AG04449 (cell line): ENCODE results near the gene WDR31.

Experiments used
- CTCF ChIA-PET: fragments of 350-600 bp; formaldehyde crosslinking; extraction: SDS; loops from one replicate; lab custom pipeline; 2021; ENCODE audit warnings: antibody characterized with exemption; lab: Yijun Ruan, JAX
- POLR2A ChIA-PET: fragments of 400-600, 350-600 bp; formaldehyde crosslinking; extraction: SDS; loops from one replicate; lab custom pipeline; 2020; ENCODE audit warnings: antibody characterized with exemption, inconsistent platforms; lab: Yijun Ruan, JAX
- DNase-seq: peaks from one replicate; pipeline ENCODE4 v3.0.0-alpha.2; 2010; ENCODE audit warnings: low read depth, low spot score
- H3K4me3 ChIP-seq: 2 replicates; pipeline ENCODE4 v1.5.1; 2011; ENCODE audit warnings: low read depth, mild to moderate bottlenecking, control low read depth, low read length
- CTCF ChIP-seq: IDR thresholded peaks from one replicate; pipeline ENCODE4 v1.5.1; 2011; ENCODE audit warnings: mild to moderate bottlenecking, moderate library complexity, low read length, control low read depth, inconsistent platforms; ENCODE audit not compliant: insufficient read depth; ENCODE audit errors: missing control alignments

The WDR31 gene

GRCh38 chr9:113315231-113315630 lies 24.8 kb downstream of the WDR31 start:
- CTCF ChIA-PET, result interaction anchor here (1.4 to 1.5 kb wide), 3 partner anchors 7 to 86 kb away, joined by 3 read pairs; partner anchors contain the start of genes ALAD and CDC26
- no peak overlapping the region for H3K4me3 ChIP-seq
- POLR2A ChIA-PET, result no interaction called here
- DNase-seq, result no peak
- TF ChIP-seq CTCF, result no peak

- ChIA-PET CTCF (interaction anchor here (0.6 to 7.0 kb wide), 2 partner anchors 77 to 93 kb away, joined by 3 to 132 read pairs; partner anchors contain the start of genes C9orf43 and POLE3), POLR2A (no interaction called here)
- TF ChIP-seq CTCF, result no peak
- no peak overlapping the region for H3K4me3 ChIP-seq
- DNase-seq, result no peak
Measured at GRCh38 chr9:113313261-113313660, 26.8 kb downstream of the WDR31 start.

GRCh38 chr9:113311961-113312360 lies 28.1 kb downstream of the WDR31 start:
- no peak for DNase-seq
- no peak overlapping the region for H3K4me3 ChIP-seq
- POLR2A ChIA-PET, result no interaction called here
- CTCF ChIA-PET, result interaction anchor here (0.6 to 7.0 kb wide), 15 partner anchors 9 to 344 kb away, joined by 3 to 132 read pairs (median 4); partner anchors contain the start of genes ALAD, BSPRY, C9orf43 and POLE3
- no peak for TF ChIP-seq CTCF

GRCh38 chr9:113310538-113310937 lies 29.5 kb downstream of the WDR31 start:
- no peak overlapping the region for H3K4me3 ChIP-seq
- DNase-seq, result no peak
- POLR2A ChIA-PET, result no interaction called here
- no peak for TF ChIP-seq CTCF
- CTCF ChIA-PET, result interaction anchor here (1.0 to 7.0 kb wide), 14 partner anchors 9 to 346 kb away, joined by 3 to 132 read pairs (median 10); partner anchors contain the start of genes ALAD, BSPRY, C9orf43 and CDC26

GRCh38 chr9:113309204-113309813 lies 30.8 kb downstream of the WDR31 start:
- no peak for DNase-seq
- TF ChIP-seq CTCF, result peak; percentile 55
- ChIA-PET POLR2A (no interaction called here), CTCF (interaction anchor here (0.7 to 7.0 kb wide), 16 partner anchors 9 to 741 kb away, joined by 3 to 132 read pairs (median 7); partner anchors contain the start of genes ALAD, BSPRY, C9orf43 and POLE3)
- H3K4me3 ChIP-seq, result no peak overlapping the region

- TF ChIP-seq CTCF, result no peak
- no peak for DNase-seq
- CTCF ChIA-PET, result interaction anchor here (1.0 to 7.0 kb wide), 9 partner anchors 8 to 353 kb away, joined by 3 to 132 read pairs (median 8); partner anchors contain the start of genes C9orf43, POLE3 and WDR31
- POLR2A ChIA-PET, result no interaction called here
- H3K4me3 ChIP-seq, result no peak overlapping the region
Measured at GRCh38 chr9:113307396-113307975, 32.6 kb downstream of the WDR31 start.
